ENCODE results near the gene ING3.

GRCh38 chr7:120941064-120941463, 9.5 kb upstream of the ING3 start:
- TF ChIP-seq POLR2A (conservative IDR thresholded peaks at IDR 0.05) (no peak), HDGF (IDR thresholded peaks at IDR 0.05) (no peak), ZBED1 (IDR thresholded peaks at IDR 0.05) (no peak), ZNF224 (CRISPR knock-in tag; IDR thresholded peaks at IDR 0.05) (no peak), POLR2G (IDR thresholded peaks at IDR 0.05; ENCODE audit: low read depth, low read length) (no peak), TARDBP (IDR thresholded peaks at IDR 0.05) (no peak), ZNF766 (CRISPR knock-in tag; conservative IDR thresholded peaks at IDR 0.05) (no peak), ZNF146 (CRISPR knock-in tag; IDR thresholded peaks at IDR 0.05; ENCODE audit: unreplicated experiment) (no peak), IRF2 (CRISPR knock-in tag; IDR thresholded peaks at IDR 0.05) (no peak), CHCHD3 (CRISPR knock-in tag; IDR thresholded peaks at IDR 0.05) (no peak), CREB1 (IDR thresholded peaks at IDR 0.05) (no peak), CREB1 (CRISPR knock-in tag; IDR thresholded peaks at IDR 0.05) (no peak), TBP (optimal IDR thresholded peaks at IDR 0.05; ENCODE audit: low read depth, low read length) (no peak), CTCF (IDR thresholded peaks at IDR 0.05 in 2 of 3, conservative IDR thresholded peaks at IDR 0.05 in 1 of 3; ENCODE audit: insufficient read depth in 2 of 3, low read depth in 1 of 3, low read length in 3 of 3) (peak in 2 of 3 experiments; percentile 18 to 58; a peak in 3 of 6 replicates), ELF4 (CRISPR knock-in tag; IDR thresholded peaks at IDR 0.05) (no peak)
